OCI-LY7 (cell line): ENCODE results near the gene PAEP. TPM values are rescaled to one million over a fixed set of nuclear protein-coding genes. Genes with fewer than 3 reads are reported as not detected.

Experiments
- BruUV-seq: library from RNA; stranded (reverse); fragments of 400-500 nt; replicated peaks from 2 replicates; lab custom pipeline; 2021; lab: Mats Ljungman, UMichigan
- CTCF ChIA-PET: fragments of 300-600 bp; sonication (Branson Sonifier 250); formaldehyde crosslinking; loops from one replicate; lab custom pipeline; 2022; ENCODE audit warnings: antibody characterized with exemption; ENCODE audit not compliant: unreplicated experiment; lab: Charles Lee
- POLR2A ChIA-PET: fragments of 300-600 bp; sonication (Branson Sonifier 250); formaldehyde crosslinking; loops from one replicate; lab custom pipeline; 2022; ENCODE audit warnings: antibody characterized with exemption; lab: Charles Lee
- DNase-seq: peaks from one replicate; pipeline ENCODE4 v3.0.0-alpha.2; 2015; ENCODE audit warnings: low spot score
- H2AFZ ChIP-seq: fragments of 200-600 bp; sonication (generic), shearing (Covaris generic); 2 replicates; pipeline ENCODE4 v1.6.1; 2014; ENCODE audit warnings: mild to moderate bottlenecking, antibody characterized with exemption, low read length, moderate library complexity
- H3K27ac ChIP-seq: fragments of 200-600 bp; sonication (generic); 2 replicates; pipeline ENCODE4 v1.5.1; 2014; ENCODE audit warnings: mixed run types, low read depth, mild to moderate bottlenecking, moderate library complexity, low read length, inconsistent platforms; ENCODE audit not compliant: poor library complexity, severe bottlenecking
- H3K36me3 ChIP-seq: fragments of 200-600 bp; sonication (generic); 2 replicates; pipeline ENCODE4 v1.6.1; 2014; ENCODE audit warnings: mild to moderate bottlenecking, antibody characterized with exemption, low read length, moderate library complexity, mixed read lengths; ENCODE audit not compliant: insufficient read depth
- H3K4me1 ChIP-seq: fragments of 200-600 bp; sonication (generic); 2 replicates; pipeline ENCODE4 v1.5.1; 2014; ENCODE audit warnings: mild to moderate bottlenecking, low read length; ENCODE audit not compliant: insufficient read depth, poor library complexity, severe bottlenecking
- H3K4me2 ChIP-seq: fragments of 200-600 bp; sonication (generic); 2 replicates; pipeline ENCODE4 v1.6.1; 2014; ENCODE audit warnings: mild to moderate bottlenecking, low read length
- H3K4me3 ChIP-seq: fragments of 200-600 bp; sonication (generic); 2 replicates; pipeline ENCODE4 v1.5.1; 2014; ENCODE audit warnings: mild to moderate bottlenecking, low read depth, low read length; ENCODE audit not compliant: poor library complexity, severe bottlenecking
- H3K79me2 ChIP-seq: fragments of 200-600 bp; sonication (generic); 2 replicates; pipeline ENCODE4 v1.6.1; 2016; ENCODE audit warnings: low read depth, mild to moderate bottlenecking, low read length, moderate library complexity, mixed read lengths; ENCODE audit not compliant: insufficient read depth
- H3K9me2 ChIP-seq: fragments of 200-600 bp; sonication (generic); 2 replicates; pipeline ENCODE4 v1.6.1; 2016; ENCODE audit warnings: mild to moderate bottlenecking, low read length, mixed read lengths; ENCODE audit not compliant: insufficient read depth
- H3K9me3 ChIP-seq: fragments of 200-600 bp; sonication (generic); 2 replicates; pipeline ENCODE4 v1.6.1; 2014; ENCODE audit warnings: mild to moderate bottlenecking, mixed run types, low read length, mixed read lengths
- H4K20me1 ChIP-seq: fragments of 200-600 bp; sonication (generic); 2 replicates; pipeline ENCODE4 v1.6.1; 2014; ENCODE audit warnings: mild to moderate bottlenecking, antibody characterized with exemption, low read length, moderate library complexity, mixed read lengths; ENCODE audit not compliant: insufficient read depth
- CTCF ChIP-seq: fragments of 200-600 bp; sonication (generic); conservative IDR thresholded peaks from 2 replicates; pipeline ENCODE4 v1.5.1; 2014; ENCODE audit warnings: mild to moderate bottlenecking, antibody characterized with exemption, low read length, moderate library complexity, mixed read lengths
- EZH2phosphoT487 ChIP-seq: fragments of 200-600 bp; sonication (generic); IDR thresholded peaks from 2 replicates; pipeline ENCODE4 v1.6.1; 2018; ENCODE audit warnings: low read depth, borderline replicate concordance, mild to moderate bottlenecking, mixed run types, antibody characterized with exemption, low read length, moderate library complexity, mixed read lengths
- intact Hi-C: fragments of 100-400 bp; cut with micrococcal nuclease; formaldehyde crosslinking; loops from one replicate; pipeline ENCODE4 v1.10.0; 2022; ENCODE audit not compliant: unreplicated experiment
- total RNA-seq, 2 experiments: library from RNA; depleted of rRNA in 1 of 2; stranded (reverse); fragments of >200 nt in 1 of 2; shearing (Covaris generic) in 1 of 2; gene quantifications; 2 replicates each; pipeline ENCODE4 v1.2.3, GENCODE V29; 2014 to 2022

The PAEP gene
- total RNA-seq, 2 experiments from 2014 or later, result not detected

- Histone ChIP-seq H3K4me2 (no peak overlapping the region), H3K79me2 (no peaks in the 10 kb centered on the region), H4K20me1 (no peaks in the 10 kb centered on the region), H3K36me3 (no peaks in the 10 kb centered on the region), H3K27ac (no peak overlapping the region), H3K9me3 (no peaks in the 10 kb centered on the region), H3K4me1 (no peaks in the 10 kb centered on the region), H2AFZ (no peak overlapping the region), H3K4me3 (no peak overlapping the region), H3K9me2 (no peaks in the 10 kb centered on the region)
- POLR2A ChIA-PET, result interaction anchor here (1.0 kb wide), 1 partner anchor 92 kb away, joined by 3 read pairs; no protein-coding TSS in a partner anchor
- no peak for DNase-seq
- intact Hi-C loops, result no loop called here
- BruUV-seq, result no TSS peak
- CTCF ChIA-PET, result no interaction called here
- no peak for TF ChIP-seq CTCF
- no peak for TF ChIP-seq EZH2phosphoT487
Measured at GRCh38 chr9:135565636-135566035, 4.1 kb downstream of the PAEP start.

- intact Hi-C loops, result no loop called here
- TF ChIP-seq EZH2phosphoT487 (no peak), CTCF (no peak)
- no peak overlapping the region for H2AFZ ChIP-seq
- H4K20me1 ChIP-seq, result no peaks in the 10 kb centered on the region
- CTCF ChIA-PET, result no interaction called here
- H3K9me2 ChIP-seq, result no peaks in the 10 kb centered on the region
- H3K4me2 ChIP-seq, result no peak overlapping the region
- no peak overlapping the region for H3K4me3 ChIP-seq
- DNase-seq, result no peak
- no TSS peak for BruUV-seq
- no peaks in the 10 kb centered on the region for H3K9me3 ChIP-seq
- H3K79me2 ChIP-seq, result no peaks in the 10 kb centered on the region
- H3K36me3 ChIP-seq, result no peaks in the 10 kb centered on the region
- POLR2A ChIA-PET, result no interaction called here
- no peaks in the 10 kb centered on the region for H3K4me1 ChIP-seq
- H3K27ac ChIP-seq, result no peak overlapping the region
Measured at GRCh38 chr9:135566552-135566951, 5.0 kb downstream of the PAEP start.

GRCh38 chr9:135567311-135567710, 5.8 kb downstream of the PAEP start:
- no peak for DNase-seq
- POLR2A ChIA-PET, result no interaction called here
- no peak overlapping the region for H3K27ac ChIP-seq
- H3K4me1 ChIP-seq, result no peaks in the 10 kb centered on the region
- no peaks in the 10 kb centered on the region for H3K9me2 ChIP-seq
- H2AFZ ChIP-seq, result no peak overlapping the region
- H3K36me3 ChIP-seq, result no peaks in the 10 kb centered on the region
- no peaks in the 10 kb centered on the region for H4K20me1 ChIP-seq
- intact Hi-C loops, result no loop called here
- H3K4me3 ChIP-seq, result no peak overlapping the region
- no peaks in the 10 kb centered on the region for H3K79me2 ChIP-seq
- BruUV-seq, result no TSS peak
- no peaks in the 10 kb centered on the region for H3K9me3 ChIP-seq
- CTCF ChIA-PET, result no interaction called here
- TF ChIP-seq EZH2phosphoT487 (no peak), CTCF (no peak)
- no peak overlapping the region for H3K4me2 ChIP-seq
